Limb (tissue), 2 donors: ENCODE data around the gene AUH.
"Not testable (repeated sequence)": the region's sequence is repeated elsewhere in the genome, so short reads cannot be mapped to it uniquely, and the experiment has no call there.

Experiments
- DNase-seq, 2 donors: peaks; one replicate each; pipeline ENCODE4 v3.0.0-alpha.2; 2016; ENCODE audit errors: extremely low spot score in 2 of 2

Gene AUH

GRCh38 chr9:91208837-91209236, 152.9 kb downstream of the AUH start:
- DNase-seq: no peak

GRCh38 chr9:91208419-91208745, 153.3 kb downstream of the AUH start:
- DNase-seq: no peak

GRCh38 chr9:91207729-91208418, 153.8 kb downstream of the AUH start:
- DNase-seq: peak in 1 of 2 donors; percentile 27

GRCh38 chr9:91207397-91207728, 154.4 kb downstream of the AUH start:
- DNase-seq: no peak

- no peak for DNase-seq
Measured at GRCh38 chr9:91206806-91207205, 154.9 kb downstream of the AUH start.

- DNase-seq: no peak
Measured at GRCh38 chr9:91202736-91203283, 158.9 kb downstream of the AUH start.

GRCh38 chr9:91200692-91201336, 160.9 kb downstream of the AUH start:
- DNase-seq: no peak

GRCh38 chr9:91199739-91200497, 161.8 kb downstream of the AUH start:
- DNase-seq: no peak

- not testable (repeated sequence) for DNase-seq
Measured at GRCh38 chr9:91198881-91199280, 162.8 kb downstream of the AUH start.

GRCh38 chr9:91198405-91198804, 163.3 kb downstream of the AUH start:
- no peak for DNase-seq

GRCh38 chr9:91197232-91198181, 164.2 kb downstream of the AUH start:
- DNase-seq: peak; percentile 58 to 85

- peak in 1 of 2 donors; percentile 26 for DNase-seq
Measured at GRCh38 chr9:91196103-91196950, 165.4 kb downstream of the AUH start.

- DNase-seq: no peak
Measured at GRCh38 chr9:91195372-91196012, 166.2 kb downstream of the AUH start.

GRCh38 chr9:91193658-91194391, 167.9 kb downstream of the AUH start:
- peak; percentile 76 to 85 for DNase-seq

GRCh38 chr9:91193087-91193657, 168.5 kb downstream of the AUH start:
- DNase-seq: peak; percentile 83

GRCh38 chr9:91192381-91193086, 169.2 kb downstream of the AUH start:
- DNase-seq: peak in 1 of 2 donors; percentile 62

- no peak for DNase-seq
Measured at GRCh38 chr9:91191411-91192380, 170.0 kb downstream of the AUH start.
